ENCODE measurements around the gene FBXL16. TPM values are rescaled to one million over a fixed set of nuclear protein-coding genes. Genes with fewer than 3 reads are reported as not detected.

The FBXL16 gene
- total RNA-seq, 1 donor from 2014 or later = not detected

- TF ChIP-seq CTCF (IDR thresholded peaks at IDR 0.05) = no peak
- Histone ChIP-seq H3K27me3 (no peaks in the 10 kb centered on the region), H3K27ac (no peak overlapping the region), H3K9me3 (no peaks in the 10 kb centered on the region), H3K4me3 (no peak overlapping the region), H3K36me3 (peaks cover 45% of the 10 kb centered on the region in 2 donors), H3K4me1 (peaks cover 0 to 15% of the 10 kb centered on the region in 2 donors)
- intact Hi-C loops (cut with DNase I) = no loop called here
- no peak for DNase-seq (ENCODE audit: low spot score in 2 of 2)
Measured at GRCh38 chr16:673399-673991, 32.1 kb downstream of the FBXL16 start.

- DNase-seq (ENCODE audit: low spot score in 2 of 2) = no peak
- H3K9me3 ChIP-seq = no peaks in the 10 kb centered on the region
- H3K4me3 ChIP-seq = no peak overlapping the region
- H3K4me1 ChIP-seq = peaks cover 0 to 15% of the 10 kb centered on the region in 2 donors
- H3K27me3 ChIP-seq = no peaks in the 10 kb centered on the region
- no peak for TF ChIP-seq CTCF (IDR thresholded peaks at IDR 0.05)
- H3K36me3 ChIP-seq = peaks cover 45% of the 10 kb centered on the region in 2 donors
- no peak overlapping the region for H3K27ac ChIP-seq
- intact Hi-C loops (cut with DNase I) = no loop called here
Measured at GRCh38 chr16:672851-673250, 32.8 kb downstream of the FBXL16 start.

- Histone ChIP-seq H3K9me3 (no peaks in the 10 kb centered on the region), H3K27me3 (no peaks in the 10 kb centered on the region), H3K4me3 (no peak overlapping the region), H3K4me1 (peaks cover 0 to 17% of the 10 kb centered on the region in 2 donors), H3K36me3 (peaks cover 45% of the 10 kb centered on the region in 2 donors), H3K27ac (no peak overlapping the region)
- TF ChIP-seq CTCF (IDR thresholded peaks at IDR 0.05) = no peak
- intact Hi-C loops (cut with DNase I) = no loop called here
- no peak for DNase-seq (ENCODE audit: low spot score in 2 of 2)
Measured at GRCh38 chr16:672371-672770, 33.2 kb downstream of the FBXL16 start.

- intact Hi-C loops (cut with DNase I) = no loop called here
- H3K27ac ChIP-seq = no peak overlapping the region
- no peaks in the 10 kb centered on the region for H3K27me3 ChIP-seq
- H3K9me3 ChIP-seq = no peaks in the 10 kb centered on the region
- peaks cover 45% of the 10 kb centered on the region in 2 donors for H3K36me3 ChIP-seq
- no peak for DNase-seq (ENCODE audit: low spot score in 2 of 2)
- H3K4me1 ChIP-seq = peaks cover 0 to 20% of the 10 kb centered on the region in 2 donors
- H3K4me3 ChIP-seq = no peak overlapping the region
- no peak for TF ChIP-seq CTCF (IDR thresholded peaks at IDR 0.05)
Measured at GRCh38 chr16:671353-672131, 34.1 kb downstream of the FBXL16 start.

GRCh38 chr16:670485-671352, 34.9 kb downstream of the FBXL16 start:
- no peak overlapping the region for H3K27ac ChIP-seq
- H3K36me3 ChIP-seq = peaks cover 45% of the 10 kb centered on the region in 2 donors
- H3K4me3 ChIP-seq = no peak overlapping the region
- TF ChIP-seq CTCF (IDR thresholded peaks at IDR 0.05) = no peak
- peaks cover 0 to 17% of the 10 kb centered on the region in 2 donors for H3K4me1 ChIP-seq
- intact Hi-C loops (cut with DNase I) = no loop called here
- H3K27me3 ChIP-seq = no peaks in the 10 kb centered on the region
- no peaks in the 10 kb centered on the region for H3K9me3 ChIP-seq
- DNase-seq (ENCODE audit: low spot score in 2 of 2) = no peak

Measured in ascending aorta (tissue), 2 donors.